Endothelial cell of umbilical vein (primary cell): ENCODE results near the gene FCGR3A. TPM values are rescaled to one million over a fixed set of nuclear protein-coding genes. Genes with fewer than 3 reads are reported as not detected.

Experiments
- BruUV-seq: library from RNA; stranded (reverse); fragments of 400-500 nt; replicated peaks from 2 replicates; lab custom pipeline; 2021; lab: Mats Ljungman, UMichigan
- CTCF ChIA-PET: fragments of 300-600, 350-600 bp; sonication (Branson Sonifier 250); formaldehyde crosslinking; loops from one replicate; lab custom pipeline; 2021; ENCODE audit warnings: antibody characterized with exemption, inconsistent platforms; lab: Charles Lee
- POLR2A ChIA-PET: fragments of 300-600, 350-600 bp; sonication (Branson Sonifier 250); formaldehyde crosslinking; loops from one replicate; lab custom pipeline; 2021; ENCODE audit warnings: antibody characterized with exemption, inconsistent platforms; lab: Charles Lee
- DNase-seq: peaks from one replicate; pipeline ENCODE4 v3.0.0-alpha.2; 2011; ENCODE audit warnings: low read depth, low spot score
- FAIRE-seq: peaks from 2 replicates; lab custom pipeline; 2011; peaks lifted over from hg19 to GRCh38; lab: Jason Lieb, UNC
- H2AFZ ChIP-seq: 2 replicates; pipeline ENCODE4 v1.6.0; 2012; ENCODE audit warnings: low read depth, low read length, control low read depth, inconsistent platforms
- H3K27ac ChIP-seq: 2 replicates; pipeline ENCODE4 v1.5.1; 2011; ENCODE audit warnings: low read depth, mild to moderate bottlenecking, control low read depth, low read length, moderate library complexity; ENCODE audit not compliant: insufficient read depth
- H3K27me3 ChIP-seq, 2 experiments: 2 replicates each; pipeline versions ENCODE4 v1.6.0 to v1.6.1; 2011; ENCODE audit warnings: low read length in 2 of 2, mixed read lengths in 1 of 2; ENCODE audit not compliant: control insufficient read depth in 2 of 2, insufficient read depth in 2 of 2
- H3K36me3 ChIP-seq, 2 experiments: 2 replicates in 1 of 2; 3 replicates in 1 of 2; pipeline ENCODE4 v1.5.1; 2011; ENCODE audit warnings: low read length in 2 of 2, mild to moderate bottlenecking in 1 of 2, moderate library complexity in 1 of 2; ENCODE audit not compliant: control insufficient read depth in 2 of 2, insufficient read depth in 2 of 2; ENCODE audit errors: extremely low read depth in 1 of 2
- H3K4me1 ChIP-seq: 3 replicates; pipeline ENCODE4 v1.5.1; 2011; ENCODE audit warnings: mild to moderate bottlenecking, low read length; ENCODE audit not compliant: control insufficient read depth, insufficient read depth; ENCODE audit errors: extremely low read depth
- H3K4me2 ChIP-seq: 2 replicates; pipeline ENCODE4 v1.6.1; 2011; ENCODE audit warnings: low read length, control low read depth, mixed read lengths; ENCODE audit not compliant: insufficient read depth
- H3K4me3 ChIP-seq, 3 experiments: fragments of 200-600 bp in 1 of 3; sonication (generic), shearing (Covaris generic) in 1 of 3; replicated peaks in 1 of 3; 2 replicates each; pipeline ENCODE4 v1.5.1; 2011 to 2016; ENCODE audit warnings: control low read depth in 3 of 3, low read length in 3 of 3, mild to moderate bottlenecking in 2 of 3, inconsistent platforms in 1 of 3, low read depth in 1 of 3, moderate library complexity in 1 of 3; ENCODE audit not compliant: insufficient read depth in 1 of 3
- H3K79me2 ChIP-seq: 2 replicates; pipeline ENCODE4 v1.6.0; 2012; ENCODE audit warnings: low read length, inconsistent platforms; ENCODE audit not compliant: control insufficient read depth, insufficient read depth
- H3K9ac ChIP-seq: replicated peaks from 2 replicates; pipeline ENCODE3; 2011; ENCODE audit warnings: low read length, control low read depth; ENCODE audit not compliant: insufficient read depth; ENCODE audit errors: extremely low read depth
- H3K9me1 ChIP-seq: replicated peaks from 3 replicates; pipeline ENCODE4 v1.6.0; 2011; ENCODE audit warnings: mild to moderate bottlenecking, low read length; ENCODE audit not compliant: control insufficient read depth, insufficient read depth; ENCODE audit errors: extremely low read depth
- H3K9me3 ChIP-seq: replicated peaks from 2 replicates; pipeline ENCODE4 v1.5.1; 2012; ENCODE audit warnings: low read length, inconsistent platforms; ENCODE audit not compliant: control insufficient read depth, insufficient read depth
- H4K20me1 ChIP-seq: replicated peaks from 2 replicates; pipeline ENCODE3; 2011; ENCODE audit warnings: mild to moderate bottlenecking, low read length; ENCODE audit not compliant: control insufficient read depth, insufficient read depth; ENCODE audit errors: extremely low read depth
- CTCF ChIP-seq, 2 donors: IDR thresholded peaks; 1 replicate in 1 of 2; 2 replicates in 1 of 2; pipeline ENCODE4 v1.5.1; 2011; ENCODE audit warnings: low read length in 2 of 2, mild to moderate bottlenecking in 2 of 2, moderate library complexity in 2 of 2, control low read depth in 1 of 2, inconsistent platforms in 1 of 2, low read depth in 1 of 2; ENCODE audit not compliant: insufficient read depth in 1 of 2; ENCODE audit errors: extremely low read depth in 1 of 2
- EZH2 ChIP-seq: IDR thresholded peaks from 2 replicates; pipeline ENCODE4 v1.6.1; 2012; ENCODE audit warnings: borderline replicate concordance, low read depth, mild to moderate bottlenecking, moderate library complexity, low read length, inconsistent platforms; ENCODE audit not compliant: severe bottlenecking
- FOS ChIP-seq: IDR thresholded peaks from 2 replicates; pipeline ENCODE4 v1.6.1; 2011; ENCODE audit warnings: mild to moderate bottlenecking, low read length, moderate library complexity, borderline replicate concordance; ENCODE audit not compliant: insufficient read depth
- GATA2 ChIP-seq: IDR thresholded peaks from 2 replicates; pipeline ENCODE4 v1.7.0; 2011; ENCODE audit warnings: low read depth, mild to moderate bottlenecking, moderate library complexity, mixed read lengths, low read length; ENCODE audit not compliant: insufficient read length, insufficient read depth
- JUN ChIP-seq: IDR thresholded peaks from 2 replicates; pipeline ENCODE4 v1.6.1; 2011; ENCODE audit warnings: borderline replicate concordance, low read depth; ENCODE audit not compliant: insufficient read length, insufficient read depth
- MYC ChIP-seq: IDR thresholded peaks from one replicate; pipeline ENCODE4 v1.6.1; 2011; ENCODE audit warnings: mild to moderate bottlenecking, low read depth, low read length
- POLR2A ChIP-seq: IDR thresholded peaks from 2 replicates; pipeline ENCODE4 v1.6.1; 2012; ENCODE audit warnings: low read depth, mild to moderate bottlenecking, control low read depth, low read length
- POLR2AphosphoS5 ChIP-seq: IDR thresholded peaks from 2 replicates; pipeline ENCODE4 v1.6.1; 2012; ENCODE audit warnings: low read depth, mild to moderate bottlenecking, control low read depth, low read length, moderate library complexity; ENCODE audit not compliant: insufficient read depth
- dilution Hi-C: fragments of 300-500 bp; cut with MboI; formaldehyde crosslinking; loops from one replicate; pipeline ENCODE4 v1.15.0; 2019; ENCODE audit warnings: low sequenced_read_pairs; ENCODE audit not compliant: extremely low pct_ligation_motif_present
- intact Hi-C: fragments of 100-400 bp; cut with micrococcal nuclease; formaldehyde crosslinking; loops from one replicate; pipeline ENCODE4 v1.10.0; 2022
- polyA plus RNA-seq, 4 experiments: library from polyadenylated mRNA; depleted of rRNA in 3 of 4; stranded (reverse) in 3 of 4; unstranded in 1 of 4; fragments of >200 nt; gene quantifications; 2 replicates each; pipeline versions ENCODE4 v1.2.1 to v1.2.3, GENCODE V29; 2011 to 2012; ENCODE audit warnings: missing spikeins in 1 of 4
- total RNA-seq: library from RNA; stranded (reverse); gene quantifications from 2 replicates; pipeline ENCODE4 v1.2.3, GENCODE V29; 2021
- TF ChIP-seq, protein P1 (sequence below): IDR thresholded peaks from 2 replicates; pipeline ENCODE4 v1.6.1; 2011; ENCODE audit not compliant: insufficient read depth, insufficient read length

The FCGR3A gene
- total and polyA plus RNA-seq, 2 donors (not counting 3 experiments of a cell fraction or from before 2014, with no cell fraction given), result not detected

DNA sequence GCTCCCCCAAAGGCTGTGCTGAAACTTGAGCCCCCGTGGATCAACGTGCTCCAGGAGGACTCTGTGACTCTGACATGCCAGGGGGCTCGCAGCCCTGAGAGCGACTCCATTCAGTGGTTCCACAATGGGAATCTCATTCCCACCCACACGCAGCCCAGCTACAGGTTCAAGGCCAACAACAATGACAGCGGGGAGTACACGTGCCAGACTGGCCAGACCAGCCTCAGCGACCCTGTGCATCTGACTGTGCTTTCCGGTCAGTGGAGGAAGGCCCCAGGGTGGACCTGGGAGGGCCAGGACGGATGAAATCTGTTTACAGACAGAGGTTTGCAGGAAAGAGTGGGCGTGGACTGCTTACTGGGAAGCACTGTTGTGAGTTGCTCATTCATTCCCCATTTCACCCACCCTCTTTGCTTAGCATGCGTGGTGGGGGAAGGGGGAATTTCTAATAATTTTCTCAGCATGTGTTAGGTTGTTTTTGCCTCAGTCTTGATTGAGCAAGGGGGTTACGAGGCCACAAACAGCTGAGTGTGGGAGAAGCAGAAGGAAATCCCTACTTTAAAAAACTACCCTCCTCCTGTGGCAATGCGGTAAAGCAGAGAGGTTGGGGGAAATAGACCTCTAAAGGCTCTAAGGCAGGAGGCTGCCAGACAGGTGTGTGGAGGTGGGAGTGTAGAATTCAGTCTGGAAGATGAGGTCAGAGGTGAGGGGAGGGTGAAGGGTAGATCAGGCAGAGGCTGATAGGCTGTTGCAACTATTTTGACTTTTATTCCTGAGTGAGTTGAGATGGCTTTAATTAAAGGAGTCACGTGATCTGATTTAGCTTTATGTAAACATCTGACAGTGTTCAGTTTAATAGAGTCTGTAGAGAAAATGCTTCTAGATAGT is 43.0 kb downstream of the FCGR3A start:
- peak overlapping the region; percentile 2 for H3K4me2 ChIP-seq
- CTCF ChIA-PET, result interaction anchor here (1.3 to 1.9 kb wide), 2 partner anchors 9 to 19 kb away, joined by 4 to 6 read pairs; no protein-coding TSS in a partner anchor

GRCh38 chr1:161505686-161506085 is 43.9 kb downstream of the FCGR3A start:
- Histone ChIP-seq H3K36me3 (no peaks in the 10 kb centered on the region), H3K9me3 (no peaks in the 10 kb centered on the region), H3K4me1 (peaks cover 5% of the 10 kb centered on the region), H3K9ac (no peak overlapping the region), H3K9me1 (no peaks in the 10 kb centered on the region), H3K4me3 (no peak overlapping the region), H3K4me2 (no peak overlapping the region), H3K79me2 (no peaks in the 10 kb centered on the region), H3K27ac (no peak overlapping the region), H4K20me1 (no peaks in the 10 kb centered on the region), H2AFZ (peak overlapping the region; percentile 3), H3K27me3 (no peaks in the 10 kb centered on the region)
- ChIA-PET POLR2A (no interaction called here), CTCF (interaction anchor here (0.9 kb wide), 1 partner anchor 21 kb away, joined by 5 read pairs; no protein-coding TSS in a partner anchor)
- BruUV-seq, result no TSS peak
- dilution Hi-C loops, result no loop called here
- DNase-seq (no peak), FAIRE-seq (no peak)
- intact Hi-C loops, result no loop called here
- no peak for TF ChIP-seq MYC
- no peak for TF ChIP-seq FOS
- no peak for TF ChIP-seq POLR2A
- TF ChIP-seq, protein P1, sequence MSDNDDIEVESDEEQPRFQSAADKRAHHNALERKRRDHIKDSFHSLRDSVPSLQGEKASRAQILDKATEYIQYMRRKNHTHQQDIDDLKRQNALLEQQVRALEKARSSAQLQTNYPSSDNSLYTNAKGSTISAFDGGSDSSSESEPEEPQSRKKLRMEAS, result no peak
- TF ChIP-seq EZH2, result no peak
- no peak for TF ChIP-seq JUN
- no peak for TF ChIP-seq POLR2AphosphoS5
- no peak for TF ChIP-seq CTCF (IDR thresholded peaks at IDR 0.05; ENCODE audit: extremely low read depth in 1 of 2, insufficient read depth in 1 of 2, low read depth in 1 of 2, low read length in 2 of 2)
- no peak for TF ChIP-seq GATA2

More for the DNA sequence above, 43.0 kb downstream of the FCGR3A start:
- H3K9ac ChIP-seq, result no peak overlapping the region
- H4K20me1 ChIP-seq, result no peaks in the 10 kb centered on the region
- dilution Hi-C loops (no loop called here), intact Hi-C loops (no loop called here)
- no TSS peak for BruUV-seq
- no peaks in the 10 kb centered on the region for H3K9me1 ChIP-seq
- H3K27ac ChIP-seq, result no peak overlapping the region
- no peaks in the 10 kb centered on the region for H3K9me3 ChIP-seq
- H2AFZ ChIP-seq, result peak overlapping the region; percentile 82
- H3K4me3 ChIP-seq, result no peak overlapping the region
- no peaks in the 10 kb centered on the region for H3K36me3 ChIP-seq
- H3K4me1 ChIP-seq, result peaks cover 5% of the 10 kb centered on the region
- TF ChIP-seq JUN (no peak), POLR2A (no peak), EZH2 (no peak), MYC (no peak), POLR2AphosphoS5 (no peak)
- TF ChIP-seq, protein P1, result no peak
- no peaks in the 10 kb centered on the region for H3K79me2 ChIP-seq
- no peak for FAIRE-seq
- DNase-seq, result peak; percentile 32
- H3K27me3 ChIP-seq, result no peaks in the 10 kb centered on the region
- POLR2A ChIA-PET, result no interaction called here
